ENCODE measurements around the gene ABCC1.

Gene ABCC1

DNA sequence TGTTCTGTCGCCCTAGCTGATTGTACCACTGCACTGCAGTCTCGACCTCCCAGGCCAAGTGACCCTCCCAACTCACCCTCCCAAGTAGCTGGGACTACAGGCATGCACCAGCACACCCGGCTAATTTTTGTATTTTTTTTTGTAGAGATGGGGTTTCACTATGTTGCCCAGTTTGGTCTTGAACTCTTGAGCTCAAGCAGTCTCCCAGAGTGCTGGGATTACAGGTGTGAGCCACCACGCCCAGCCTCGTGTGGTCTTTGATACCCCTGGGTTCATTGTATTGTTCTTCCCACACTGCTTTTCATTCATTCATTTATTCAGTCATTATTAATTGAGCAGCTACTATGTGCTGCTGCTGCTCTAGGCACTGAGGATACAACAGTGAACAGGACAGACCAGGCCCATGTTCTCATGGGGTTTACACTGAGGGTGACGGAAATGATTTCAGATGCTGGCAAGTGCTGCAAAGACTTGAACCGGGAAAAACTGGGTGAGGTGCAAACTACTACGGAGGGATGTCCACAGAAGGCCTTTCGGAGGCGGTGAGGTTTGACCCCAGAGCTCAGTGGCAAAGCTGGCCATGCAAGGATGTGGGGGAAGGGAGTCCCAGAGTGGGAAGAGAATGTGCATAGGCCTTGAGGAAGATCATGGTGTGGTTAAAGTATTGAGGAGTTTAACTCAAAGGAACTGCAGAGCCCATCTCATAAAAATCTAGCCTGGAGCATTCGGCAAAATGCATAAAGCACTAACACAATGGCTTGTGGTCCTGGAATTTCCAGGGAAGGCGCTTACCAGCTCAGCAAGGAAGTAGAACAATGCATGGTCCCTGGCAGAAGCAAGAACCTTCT lies 10.9 kb downstream of the ABCC1 start:
- no peaks in the 10 kb centered on the region for H4K20me1 ChIP-seq (ENCODE audit: insufficient read depth)
- peak overlapping the region; percentile 43 for H3K4me2 ChIP-seq
- H2AFZ ChIP-seq (ENCODE audit: low read depth) = no peak overlapping the region
- peaks cover 69% of the 10 kb centered on the region for H3K4me1 ChIP-seq (ENCODE audit: low read depth, poor library complexity, severe bottlenecking)
- H3K36me3 ChIP-seq (ENCODE audit: insufficient read depth) = no peaks in the 10 kb centered on the region; the same call in 1 of the 2 replicates
- peak overlapping the region; percentile 60; the same call in 1 of the 2 replicates for H3K9ac ChIP-seq
- H3K27ac ChIP-seq = peak overlapping the region; percentile 92
- H3K27me3 ChIP-seq (ENCODE audit: insufficient read depth, low read depth) = no peaks in the 10 kb centered on the region
- peaks cover 95% of the 10 kb centered on the region for H3K79me2 ChIP-seq (ENCODE audit: insufficient read depth, low read depth)
- TF ChIP-seq, protein P1, sequence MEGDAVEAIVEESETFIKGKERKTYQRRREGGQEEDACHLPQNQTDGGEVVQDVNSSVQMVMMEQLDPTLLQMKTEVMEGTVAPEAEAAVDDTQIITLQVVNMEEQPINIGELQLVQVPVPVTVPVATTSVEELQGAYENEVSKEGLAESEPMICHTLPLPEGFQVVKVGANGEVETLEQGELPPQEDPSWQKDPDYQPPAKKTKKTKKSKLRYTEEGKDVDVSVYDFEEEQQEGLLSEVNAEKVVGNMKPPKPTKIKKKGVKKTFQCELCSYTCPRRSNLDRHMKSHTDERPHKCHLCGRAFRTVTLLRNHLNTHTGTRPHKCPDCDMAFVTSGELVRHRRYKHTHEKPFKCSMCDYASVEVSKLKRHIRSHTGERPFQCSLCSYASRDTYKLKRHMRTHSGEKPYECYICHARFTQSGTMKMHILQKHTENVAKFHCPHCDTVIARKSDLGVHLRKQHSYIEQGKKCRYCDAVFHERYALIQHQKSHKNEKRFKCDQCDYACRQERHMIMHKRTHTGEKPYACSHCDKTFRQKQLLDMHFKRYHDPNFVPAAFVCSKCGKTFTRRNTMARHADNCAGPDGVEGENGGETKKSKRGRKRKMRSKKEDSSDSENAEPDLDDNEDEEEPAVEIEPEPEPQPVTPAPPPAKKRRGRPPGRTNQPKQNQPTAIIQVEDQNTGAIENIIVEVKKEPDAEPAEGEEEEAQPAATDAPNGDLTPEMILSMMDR (conservative IDR thresholded peaks at IDR 0.05; ENCODE audit: low read depth, low read length) = no peak
- H3K4me3 ChIP-seq (IDR thresholded peaks at IDR 0.05; ENCODE audit: insufficient read depth, low read depth, low read length) = no peak overlapping the region

- peaks cover 95% of the 10 kb centered on the region for H3K79me2 ChIP-seq (ENCODE audit: insufficient read depth, low read depth)
- H3K27ac ChIP-seq = peak overlapping the region; percentile 92
- H4K20me1 ChIP-seq (ENCODE audit: insufficient read depth) = peaks cover 3% of the 10 kb centered on the region; the same call in 1 of the 2 replicates
- peak overlapping the region; percentile 43 for H3K4me2 ChIP-seq
- no peak overlapping the region for H2AFZ ChIP-seq (ENCODE audit: low read depth)
- TF ChIP-seq, protein P1 (conservative IDR thresholded peaks at IDR 0.05; ENCODE audit: low read depth, low read length) = no peak
- no peak overlapping the region for H3K4me3 ChIP-seq (IDR thresholded peaks at IDR 0.05; ENCODE audit: insufficient read depth, low read depth, low read length)
- no peaks in the 10 kb centered on the region; the same call in 1 of the 2 replicates for H3K36me3 ChIP-seq (ENCODE audit: insufficient read depth)
- peak overlapping the region; percentile 60 for H3K9ac ChIP-seq
- peaks cover 69% of the 10 kb centered on the region for H3K4me1 ChIP-seq (ENCODE audit: low read depth, poor library complexity, severe bottlenecking)
- no peaks in the 10 kb centered on the region for H3K27me3 ChIP-seq (ENCODE audit: insufficient read depth, low read depth)
Measured at GRCh38 chr16:15961060-15961511, 11.7 kb downstream of the ABCC1 start.

DNA sequence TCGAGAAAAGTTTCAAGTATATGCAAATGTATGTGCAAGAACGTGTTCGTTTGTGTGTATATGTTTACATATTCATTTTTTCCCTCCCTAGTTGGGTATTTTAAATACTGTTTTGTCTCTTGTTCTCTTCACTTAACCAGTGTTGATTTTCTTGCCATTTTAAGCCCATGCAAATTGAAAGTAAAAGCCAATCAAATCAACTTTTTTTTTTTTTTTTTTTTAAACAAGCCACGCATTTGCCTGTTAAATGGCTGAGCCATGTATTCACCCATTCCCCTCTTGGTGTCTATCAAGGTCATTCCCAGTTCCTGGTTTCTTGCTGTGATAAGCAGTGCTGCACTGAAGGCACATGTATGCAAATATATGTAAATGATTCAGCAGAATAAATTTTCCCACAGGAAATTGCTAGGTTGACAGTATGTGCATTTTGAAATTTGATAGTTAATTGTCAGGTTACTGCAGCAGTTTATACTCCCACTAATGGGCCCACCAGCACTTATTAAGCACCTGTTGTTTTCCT lies 12.2 kb downstream of the ABCC1 start:
- TF ChIP-seq, protein P1 (conservative IDR thresholded peaks at IDR 0.05; ENCODE audit: low read depth, low read length) = no peak
- Histone ChIP-seq H3K4me3 (IDR thresholded peaks at IDR 0.05; ENCODE audit: insufficient read depth, low read depth, low read length) (no peak overlapping the region), H3K27me3 (ENCODE audit: insufficient read depth, low read depth) (no peaks in the 10 kb centered on the region), H4K20me1 (ENCODE audit: insufficient read depth) (peaks cover 8% of the 10 kb centered on the region; the same call in 1 of the 2 replicates), H3K4me2 (peak overlapping the region; percentile 43), H2AFZ (ENCODE audit: low read depth) (no peak overlapping the region), H3K79me2 (ENCODE audit: insufficient read depth, low read depth) (peaks cover 95% of the 10 kb centered on the region), H3K9ac (peak overlapping the region; percentile 60), H3K27ac (peak overlapping the region; percentile 92), H3K4me1 (ENCODE audit: low read depth, poor library complexity, severe bottlenecking) (peaks cover 71% of the 10 kb centered on the region), H3K36me3 (ENCODE audit: insufficient read depth) (no peaks in the 10 kb centered on the region; the same call in 1 of the 2 replicates)

DNA sequence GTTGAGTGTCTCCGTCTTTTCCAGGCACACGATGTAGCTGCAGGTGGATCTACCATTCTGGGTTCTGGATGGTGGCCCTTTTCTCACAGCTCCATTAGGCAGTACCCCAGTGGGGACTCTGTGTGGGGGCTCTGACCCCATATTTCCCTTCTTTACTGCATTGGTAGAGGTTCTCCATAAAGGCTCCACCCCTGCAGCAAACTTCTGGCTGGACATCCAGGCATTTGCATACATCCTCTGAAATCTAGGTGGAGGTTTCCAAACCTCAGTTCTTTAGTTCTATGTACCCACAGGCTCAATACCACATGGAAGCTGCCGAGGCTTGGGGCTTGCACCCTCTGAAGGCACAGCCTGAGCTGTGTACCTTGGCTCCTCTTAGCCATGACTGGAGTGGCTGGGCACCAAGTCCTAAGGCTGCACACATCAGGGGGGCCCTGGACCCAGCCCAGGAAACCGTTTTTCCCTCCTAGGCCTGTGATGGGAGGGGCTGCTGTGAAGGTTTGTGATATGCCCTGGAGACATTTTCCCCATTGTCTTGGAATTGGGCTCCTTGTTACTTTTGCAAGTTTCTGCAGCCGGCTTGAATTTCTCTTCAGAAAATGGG lies 14.0 kb downstream of the ABCC1 start:
- H3K4me2 ChIP-seq = no peak overlapping the region
- H2AFZ ChIP-seq (ENCODE audit: low read depth) = no peak overlapping the region
- no peaks in the 10 kb centered on the region for H3K27me3 ChIP-seq (ENCODE audit: insufficient read depth, low read depth)
- H3K27ac ChIP-seq = no peak overlapping the region
- peaks cover 93% of the 10 kb centered on the region for H3K79me2 ChIP-seq (ENCODE audit: insufficient read depth, low read depth)
- peaks cover 67% of the 10 kb centered on the region for H3K4me1 ChIP-seq (ENCODE audit: low read depth, poor library complexity, severe bottlenecking)
- TF ChIP-seq, protein P1 (conservative IDR thresholded peaks at IDR 0.05; ENCODE audit: low read depth, low read length) = no peak
- no peak overlapping the region for H3K4me3 ChIP-seq (IDR thresholded peaks at IDR 0.05; ENCODE audit: insufficient read depth, low read depth, low read length)
- H3K9ac ChIP-seq = no peak overlapping the region
- H4K20me1 ChIP-seq (ENCODE audit: insufficient read depth) = peaks cover 11% of the 10 kb centered on the region; the same call in 1 of the 2 replicates
- no peaks in the 10 kb centered on the region; the same call in 1 of the 2 replicates for H3K36me3 ChIP-seq (ENCODE audit: insufficient read depth)
